Measurements from ENCODE around the gene SAMD14.

GRCh38 chr17:50109785-50110184, 20.2 kb downstream of the SAMD14 start:
- no peak for TF ChIP-seq CTCF (IDR thresholded peaks at IDR 0.05)
- no peak for TF ChIP-seq EZH2 (IDR thresholded peaks at IDR 0.05)
